Activated CD8-positive, alpha-beta memory T cell treated with anti-CD3 and anti-CD28 coated beads, Interleukin-2, amount 10 ng/mL, durations not matched to agents 7 days and 5 days (primary cell): ENCODE data around the gene NUDT6. TPM values are rescaled to one million over a fixed set of nuclear protein-coding genes. Genes with fewer than 3 reads are reported as not detected.

Source experiments
- ATAC-seq: fragments of 150-1000 bp; cut with Tn5 transposase; one replicate; pipeline ENCODE4 v1.10.0; 2021; ENCODE audit warnings: moderate library complexity
- CTCF ChIA-PET: fragments of 350-600 bp; sonication (Branson Sonifier 250); formaldehyde crosslinking; loops from one replicate; lab custom pipeline; 2021; ENCODE audit warnings: antibody characterized with exemption; lab: Charles Lee
- DNase-seq: peaks from one replicate; pipeline ENCODE4 v3.0.0-alpha.2; 2020
- H3K27ac Mint-ChIP-seq: one replicate; pipeline ENCODE4 v1.8.0; 2021; ENCODE audit warnings: mild to moderate bottlenecking, mixed read lengths
- H3K27me3 Mint-ChIP-seq: one replicate; pipeline ENCODE4 v1.8.0; 2021; ENCODE audit warnings: mixed read lengths
- H3K36me3 Mint-ChIP-seq: one replicate; pipeline ENCODE4 v1.8.0; 2021; ENCODE audit warnings: mild to moderate bottlenecking, mixed read lengths
- H3K4me1 Mint-ChIP-seq: one replicate; pipeline ENCODE4 v1.8.0; 2021; ENCODE audit warnings: mixed read lengths
- H3K4me3 Mint-ChIP-seq: one replicate; pipeline ENCODE4 v1.8.0; 2021; ENCODE audit warnings: mild to moderate bottlenecking, moderate library complexity, mixed read lengths
- H3K9me3 Mint-ChIP-seq: one replicate; pipeline ENCODE4 v1.8.0; 2022; ENCODE audit warnings: low read depth, mixed read lengths
- total RNA-seq, 2 experiments: library from RNA; stranded (reverse); gene quantifications; one replicate each; pipeline ENCODE4 v1.2.3, GENCODE V29; 2021

Gene NUDT6
- total RNA-seq, 2 experiments from 2014 or later: 14.7 to 15.6 TPM

DNA sequence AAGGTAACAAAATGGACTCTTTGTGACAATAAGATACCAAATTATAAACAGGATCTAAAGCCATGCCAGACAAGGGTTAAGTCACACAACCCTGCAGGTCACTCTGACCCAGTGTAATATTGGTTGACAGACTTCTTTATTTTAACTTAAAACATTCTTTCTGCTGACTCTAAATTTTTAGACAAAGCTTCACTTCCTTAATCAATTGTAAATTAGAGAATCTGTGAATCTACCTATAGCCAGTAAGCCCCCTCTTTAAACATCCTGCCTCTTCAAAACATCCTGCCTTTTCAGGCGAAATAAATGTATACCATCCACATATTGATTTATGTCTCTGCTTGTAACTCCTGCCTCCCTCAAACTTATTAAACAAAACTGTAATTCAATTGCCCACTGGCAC, 14.2 kb downstream of the NUDT6 start:
- H3K4me1 Mint-ChIP-seq: peaks cover 2% of the 10 kb centered on the region
- no peak for DNase-seq
- H3K27me3 Mint-ChIP-seq: no peaks in the 10 kb centered on the region
- H3K27ac Mint-ChIP-seq: no peak overlapping the region
- peaks cover 30% of the 10 kb centered on the region for H3K36me3 Mint-ChIP-seq
- no peak overlapping the region for H3K4me3 Mint-ChIP-seq
- ATAC-seq: no peak
- H3K9me3 Mint-ChIP-seq: no peaks in the 10 kb centered on the region
- CTCF ChIA-PET: no interaction called here

- DNase-seq (no peak), ATAC-seq (no peak)
- peaks cover 2% of the 10 kb centered on the region for H3K4me1 Mint-ChIP-seq
- no peak overlapping the region for H3K27ac Mint-ChIP-seq
- H3K36me3 Mint-ChIP-seq: peaks cover 28% of the 10 kb centered on the region
- no peak overlapping the region for H3K4me3 Mint-ChIP-seq
- CTCF ChIA-PET: no interaction called here
- no peaks in the 10 kb centered on the region for H3K9me3 Mint-ChIP-seq
- H3K27me3 Mint-ChIP-seq: no peaks in the 10 kb centered on the region
Observed at GRCh38 chr4:122906859-122907305, 15.5 kb downstream of the NUDT6 start.

GRCh38 chr4:122903766-122904288, 18.6 kb downstream of the NUDT6 start:
- DNase-seq (no peak), ATAC-seq (no peak)
- no peak overlapping the region for H3K4me3 Mint-ChIP-seq
- H3K36me3 Mint-ChIP-seq: peaks cover 24% of the 10 kb centered on the region
- no peaks in the 10 kb centered on the region for H3K27me3 Mint-ChIP-seq
- no peaks in the 10 kb centered on the region for H3K9me3 Mint-ChIP-seq
- no peaks in the 10 kb centered on the region for H3K4me1 Mint-ChIP-seq
- CTCF ChIA-PET: interaction anchor here (0.9 kb wide), 1 partner anchor 18 kb away, joined by 3 read pairs; the partner anchor contains the start of gene NUDT6
- H3K27ac Mint-ChIP-seq: no peak overlapping the region

- H3K36me3 Mint-ChIP-seq: peaks cover 21% of the 10 kb centered on the region
- ATAC-seq (no peak), DNase-seq (no peak)
- H3K9me3 Mint-ChIP-seq: no peaks in the 10 kb centered on the region
- H3K27ac Mint-ChIP-seq: no peak overlapping the region
- no peak overlapping the region for H3K4me3 Mint-ChIP-seq
- no peaks in the 10 kb centered on the region for H3K4me1 Mint-ChIP-seq
- H3K27me3 Mint-ChIP-seq: no peaks in the 10 kb centered on the region
- CTCF ChIA-PET: no interaction called here
Observed at GRCh38 chr4:122901247-122902010, 21.0 kb downstream of the NUDT6 start.

GRCh38 chr4:122900314-122900713, 22.1 kb downstream of the NUDT6 start:
- CTCF ChIA-PET: no interaction called here
- ATAC-seq: no peak
- Mint-ChIP-seq H3K9me3 (no peaks in the 10 kb centered on the region), H3K27me3 (no peaks in the 10 kb centered on the region), H3K36me3 (peaks cover 19% of the 10 kb centered on the region), H3K4me1 (no peaks in the 10 kb centered on the region), H3K27ac (no peak overlapping the region), H3K4me3 (no peak overlapping the region)
- no peak for DNase-seq

DNA sequence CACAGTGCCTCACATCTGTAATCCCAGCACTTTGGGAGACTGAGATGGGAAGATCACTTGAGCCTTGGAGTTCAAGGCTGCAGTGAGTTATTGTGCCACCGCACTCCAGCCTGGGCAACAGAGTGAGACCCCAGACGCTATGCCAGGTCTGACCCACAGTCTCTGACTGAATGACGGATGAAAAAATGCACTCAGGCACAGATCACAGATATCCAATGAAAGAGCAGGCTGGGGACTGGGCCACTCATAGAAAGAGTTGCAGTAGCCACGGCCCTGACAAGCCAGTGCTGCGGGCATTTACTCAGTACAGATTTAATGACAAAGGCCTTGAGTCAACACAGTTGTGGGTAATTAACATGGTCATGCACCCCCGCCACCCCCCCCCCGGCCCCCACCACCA, 22.7 kb downstream of the NUDT6 start:
- Mint-ChIP-seq H3K27ac (no peak overlapping the region), H3K27me3 (no peaks in the 10 kb centered on the region), H3K4me1 (no peaks in the 10 kb centered on the region), H3K9me3 (no peaks in the 10 kb centered on the region), H3K4me3 (no peak overlapping the region), H3K36me3 (peaks cover 14% of the 10 kb centered on the region)
- CTCF ChIA-PET: no interaction called here
- no peak for DNase-seq
- no peak for ATAC-seq

- CTCF ChIA-PET: no interaction called here
- Mint-ChIP-seq H3K27me3 (no peaks in the 10 kb centered on the region), H3K9me3 (no peaks in the 10 kb centered on the region), H3K4me1 (no peaks in the 10 kb centered on the region), H3K4me3 (no peak overlapping the region), H3K27ac (no peak overlapping the region), H3K36me3 (peaks cover 13% of the 10 kb centered on the region)
- no peak for ATAC-seq
- no peak for DNase-seq
Observed at GRCh38 chr4:122898370-122899150, 23.8 kb downstream of the NUDT6 start.

GRCh38 chr4:122896270-122896669, 26.1 kb downstream of the NUDT6 start:
- no peak overlapping the region for H3K27ac Mint-ChIP-seq
- H3K27me3 Mint-ChIP-seq: no peaks in the 10 kb centered on the region
- H3K36me3 Mint-ChIP-seq: peaks cover 18% of the 10 kb centered on the region
- CTCF ChIA-PET: no interaction called here
- no peak overlapping the region for H3K4me3 Mint-ChIP-seq
- DNase-seq (no peak), ATAC-seq (no peak)
- no peaks in the 10 kb centered on the region for H3K4me1 Mint-ChIP-seq
- no peaks in the 10 kb centered on the region for H3K9me3 Mint-ChIP-seq

- H3K27ac Mint-ChIP-seq: no peak overlapping the region
- ATAC-seq: no peak
- no peak overlapping the region for H3K4me3 Mint-ChIP-seq
- H3K4me1 Mint-ChIP-seq: no peaks in the 10 kb centered on the region
- no peaks in the 10 kb centered on the region for H3K9me3 Mint-ChIP-seq
- no peak for DNase-seq
- no peaks in the 10 kb centered on the region for H3K27me3 Mint-ChIP-seq
- CTCF ChIA-PET: interaction anchor here (0.6 kb wide), 1 partner anchor 137 kb away, joined by 3 read pairs; no protein-coding TSS in a partner anchor
- H3K36me3 Mint-ChIP-seq: peaks cover 15% of the 10 kb centered on the region
Observed at GRCh38 chr4:122895336-122895995, 26.9 kb downstream of the NUDT6 start.

DNA sequence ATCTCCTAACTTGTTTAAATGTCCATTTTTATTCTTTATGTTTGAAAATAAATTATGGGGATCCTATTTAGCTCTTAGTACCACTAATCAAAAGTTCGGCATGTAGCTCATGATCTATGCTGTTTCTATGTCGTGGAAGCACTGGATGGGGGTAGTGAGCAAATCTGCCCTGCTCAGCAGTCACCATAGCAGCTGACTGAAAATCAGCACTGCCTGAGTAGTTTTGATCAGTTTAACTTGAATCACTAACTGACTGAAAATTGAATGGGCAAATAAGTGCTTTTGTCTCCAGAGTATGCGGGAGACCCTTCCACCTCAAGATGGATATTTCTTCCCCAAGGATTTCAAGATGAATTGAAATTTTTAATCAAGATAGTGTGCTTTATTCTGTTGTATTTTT, 27.6 kb downstream of the NUDT6 start:
- H3K9me3 Mint-ChIP-seq: no peaks in the 10 kb centered on the region

DNA sequence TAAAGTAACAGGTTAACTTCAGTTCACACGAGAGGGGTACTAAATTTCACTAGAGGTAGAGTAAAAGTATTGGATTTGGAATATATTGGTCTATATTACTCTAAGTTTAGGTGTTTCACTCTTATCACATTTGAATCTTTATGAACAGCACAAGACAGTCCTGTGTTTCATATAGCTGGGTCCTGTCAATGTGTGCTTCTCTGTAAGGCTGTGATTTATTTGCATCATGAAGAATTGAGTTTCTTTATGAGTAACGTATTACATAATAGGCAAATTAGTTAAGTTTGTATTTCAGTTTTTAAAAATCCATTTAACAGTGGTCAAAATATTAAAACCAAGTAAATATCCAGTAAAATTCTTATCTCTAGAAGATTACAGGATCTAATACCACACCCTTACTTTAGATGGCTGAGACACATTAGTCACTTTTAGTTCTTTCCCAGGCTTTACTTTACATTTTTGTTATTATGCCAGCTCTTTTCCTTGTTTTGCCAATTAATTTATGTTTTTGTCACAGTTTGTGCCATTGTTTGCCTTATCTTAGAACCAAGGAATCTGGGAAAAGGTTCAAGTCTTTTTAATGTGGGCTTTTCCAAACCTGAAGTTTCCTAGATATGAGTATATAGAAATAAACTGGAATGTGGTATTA, 32.1 kb downstream of the NUDT6 start:
- Mint-ChIP-seq H3K27me3 (no peaks in the 10 kb centered on the region), H3K27ac (no peak overlapping the region), H3K4me3 (no peak overlapping the region), H3K4me1 (no peaks in the 10 kb centered on the region), H3K9me3 (no peaks in the 10 kb centered on the region), H3K36me3 (peaks cover 10% of the 10 kb centered on the region)
- DNase-seq: no peak
- CTCF ChIA-PET: no interaction called here
- no peak for ATAC-seq

More for the DNA sequence above, 27.6 kb downstream of the NUDT6 start:
- Mint-ChIP-seq H3K27ac (no peak overlapping the region), H3K36me3 (peaks cover 10% of the 10 kb centered on the region), H3K4me1 (no peaks in the 10 kb centered on the region), H3K27me3 (no peaks in the 10 kb centered on the region), H3K4me3 (no peak overlapping the region)
- CTCF ChIA-PET: no interaction called here
- ATAC-seq: no peak
- DNase-seq: no peak

DNA sequence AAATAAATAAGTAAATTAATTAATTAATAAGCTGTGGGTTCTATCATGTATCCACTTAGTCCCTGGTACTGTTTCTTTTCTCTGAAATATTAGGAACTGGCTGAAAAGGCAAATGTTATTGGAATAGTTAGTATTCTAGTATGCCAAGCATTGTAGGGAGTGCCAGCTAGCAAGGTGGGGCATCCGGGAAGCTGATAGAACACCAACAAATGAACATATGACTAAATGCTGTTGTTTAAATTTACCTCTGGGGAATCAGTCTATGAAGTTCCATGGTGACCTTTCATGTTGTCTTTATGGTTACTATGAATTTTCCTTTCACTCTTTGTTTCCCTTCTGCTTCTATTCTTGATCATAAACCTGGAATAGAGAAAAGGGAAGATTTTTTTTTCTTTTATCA, 32.7 kb downstream of the NUDT6 start:
- Mint-ChIP-seq H3K27me3 (no peaks in the 10 kb centered on the region), H3K36me3 (peaks cover 10% of the 10 kb centered on the region), H3K4me3 (no peak overlapping the region), H3K4me1 (no peaks in the 10 kb centered on the region), H3K27ac (no peak overlapping the region), H3K9me3 (no peaks in the 10 kb centered on the region)
- ATAC-seq (no peak), DNase-seq (no peak)
- CTCF ChIA-PET: no interaction called here

DNA sequence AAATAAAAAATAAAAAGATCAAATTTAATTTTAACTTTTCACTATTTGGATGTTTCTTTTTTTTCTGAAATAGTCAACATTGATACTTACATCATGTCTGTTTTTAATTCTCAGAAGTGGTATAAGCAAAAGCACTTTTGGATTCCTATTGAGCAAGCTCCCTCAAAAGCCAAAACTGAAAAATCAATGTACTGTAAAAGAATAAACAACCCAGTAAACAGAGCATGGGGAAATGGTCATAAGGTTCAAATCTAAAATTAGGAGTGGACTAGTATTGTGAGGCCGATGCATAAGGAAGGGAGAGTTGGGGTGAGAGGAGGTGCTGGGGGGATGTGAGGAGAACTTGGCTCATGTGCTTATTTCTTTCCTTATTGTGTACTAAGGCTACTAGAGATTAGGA, 37.9 kb downstream of the NUDT6 start:
- Mint-ChIP-seq H3K9me3 (peaks cover 11% of the 10 kb centered on the region), H3K4me3 (no peak overlapping the region), H3K27ac (no peak overlapping the region), H3K4me1 (no peaks in the 10 kb centered on the region), H3K27me3 (no peaks in the 10 kb centered on the region), H3K36me3 (peaks cover 18% of the 10 kb centered on the region)
- ATAC-seq (no peak), DNase-seq (no peak)
- CTCF ChIA-PET: no interaction called here
